Activated effector memory CD4-positive, alpha-beta T cell treated with Interleukin-2 at 50 U/mL for 16 hours (primary cell): ENCODE data around the gene MORF4L2.
"Not testable (repeated sequence)": the region's sequence is repeated elsewhere in the genome, so short reads cannot be mapped to it uniquely, and the experiment has no call there.

ENCODE experiments used
- DNase-seq: peaks from one replicate; pipeline ENCODE4 v3.0.0-alpha.2; 2020

Gene MORF4L2

DNA sequence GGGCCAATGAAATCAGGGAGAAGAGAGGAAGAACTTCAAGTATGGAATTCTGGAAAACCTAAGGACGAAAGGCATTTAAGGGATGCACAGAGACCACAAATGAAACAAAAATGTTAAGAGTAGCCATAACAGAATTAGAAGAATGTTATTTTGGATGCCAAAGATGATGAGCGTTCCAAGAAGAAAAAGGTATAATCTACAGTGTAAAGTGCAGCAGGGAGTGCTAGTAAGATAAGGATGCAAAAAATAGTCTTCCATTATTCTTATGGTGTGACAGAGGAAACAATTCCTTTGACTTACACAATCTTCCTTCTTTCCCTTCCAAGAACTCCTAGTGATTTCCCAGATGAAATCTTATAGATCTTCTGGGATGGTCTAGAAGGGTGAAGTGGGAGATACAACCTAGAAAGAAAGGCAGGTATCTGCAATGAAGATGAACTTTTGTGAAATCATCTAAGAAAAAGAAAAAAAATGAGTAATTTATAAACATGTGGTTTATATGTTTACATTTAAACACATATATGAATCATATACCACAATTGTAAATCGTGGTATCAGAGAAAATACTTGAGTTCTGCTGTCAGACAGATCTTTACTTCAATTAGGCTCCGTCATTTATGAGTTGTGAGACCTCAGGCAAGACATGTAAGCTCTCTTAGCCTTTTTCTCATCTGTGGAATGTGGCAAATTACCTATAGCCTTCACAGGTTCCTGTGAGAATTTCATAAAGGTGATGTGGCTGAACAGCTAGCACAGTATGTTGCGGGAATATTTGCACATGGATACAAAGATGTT lies 8.1 kb downstream of the MORF4L2 start:
- no peak for DNase-seq

DNA sequence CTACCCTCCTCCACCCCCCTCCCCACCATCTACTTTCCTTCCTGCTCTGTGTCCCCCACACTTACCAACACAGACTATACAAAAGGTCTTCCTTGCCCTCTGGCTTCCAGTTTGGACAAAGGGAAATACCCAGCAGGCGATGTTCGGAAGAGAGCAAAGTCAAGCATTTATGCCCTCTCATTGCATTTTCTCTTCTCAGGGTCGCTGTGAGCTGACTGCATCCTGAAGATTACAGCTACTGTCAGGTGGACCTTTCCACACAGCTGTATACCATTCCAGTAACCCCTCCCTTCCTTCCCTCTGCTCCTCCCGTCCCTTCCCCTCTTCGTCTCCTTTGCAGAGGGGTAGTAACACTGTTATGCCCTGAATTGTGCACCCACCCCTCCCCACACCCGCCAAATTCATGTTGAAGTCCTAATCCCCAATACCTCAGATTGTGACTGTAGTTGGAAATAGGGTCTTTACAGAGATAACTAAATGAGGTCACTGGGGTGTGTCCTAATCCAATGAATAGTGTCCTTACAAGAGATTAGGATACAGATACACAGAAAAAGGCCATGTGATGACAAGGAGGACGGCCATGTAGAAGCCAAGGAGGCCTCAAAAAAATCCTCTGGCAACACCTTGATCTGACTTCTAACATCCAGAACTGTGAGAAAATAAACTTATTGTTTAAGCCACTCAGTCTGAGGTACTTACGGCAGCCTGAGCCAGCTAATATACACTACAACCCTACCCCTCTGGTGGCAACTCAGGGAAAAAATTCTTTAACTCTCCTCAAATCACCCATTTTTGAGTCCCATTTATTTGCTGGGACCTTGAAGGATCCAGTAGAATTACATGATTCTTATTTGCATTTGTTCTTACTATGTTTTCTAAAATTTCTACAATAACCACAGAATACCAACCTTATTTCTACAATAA lies 11.7 kb downstream of the MORF4L2 start:
- DNase-seq = no peak

GRCh38 chrX:103669745-103670144 lies 16.8 kb downstream of the MORF4L2 start:
- no peak for DNase-seq

- no peak for DNase-seq
These were observed 20.0 kb downstream of the MORF4L2 start for GRCh38 chrX:103666202-103667107.

DNA sequence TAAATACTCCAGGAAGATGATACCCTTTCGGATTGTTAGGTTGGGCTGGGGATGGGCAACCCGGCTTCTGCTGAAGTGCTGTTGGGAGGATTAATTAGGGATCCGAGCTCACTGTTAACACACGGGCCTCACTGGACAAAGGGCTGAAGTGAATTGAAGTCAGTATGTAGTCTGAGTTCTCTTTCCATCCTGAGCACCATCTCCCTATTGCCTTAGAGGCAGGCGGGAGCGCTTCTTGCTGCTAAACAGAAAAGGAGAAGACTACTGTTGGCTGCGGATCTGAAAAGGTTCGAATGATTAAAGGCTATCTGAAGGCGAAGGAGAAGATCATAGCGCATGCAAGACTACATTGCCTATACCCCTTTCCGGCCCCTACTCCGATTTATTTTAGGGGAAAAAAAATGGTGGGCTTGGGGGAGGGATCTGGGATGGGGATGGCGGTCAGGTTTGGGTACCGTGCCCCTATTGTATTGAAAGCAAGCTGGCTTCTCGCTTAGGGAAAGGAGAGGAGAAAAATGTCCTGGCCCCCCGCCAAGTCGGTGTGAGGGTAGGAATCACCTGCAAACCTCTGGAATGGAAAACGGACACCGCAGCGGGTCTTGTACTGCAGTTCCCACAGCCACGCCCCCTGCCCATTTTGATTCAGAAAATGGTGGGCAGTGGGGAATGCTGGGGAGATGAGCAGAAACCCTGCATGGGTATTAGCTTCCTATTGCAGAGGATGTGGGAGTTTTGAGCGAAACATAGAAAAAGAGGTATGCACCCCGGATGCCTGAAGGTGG lies 22.3 kb downstream of the MORF4L2 start:
- no peak for DNase-seq

DNA sequence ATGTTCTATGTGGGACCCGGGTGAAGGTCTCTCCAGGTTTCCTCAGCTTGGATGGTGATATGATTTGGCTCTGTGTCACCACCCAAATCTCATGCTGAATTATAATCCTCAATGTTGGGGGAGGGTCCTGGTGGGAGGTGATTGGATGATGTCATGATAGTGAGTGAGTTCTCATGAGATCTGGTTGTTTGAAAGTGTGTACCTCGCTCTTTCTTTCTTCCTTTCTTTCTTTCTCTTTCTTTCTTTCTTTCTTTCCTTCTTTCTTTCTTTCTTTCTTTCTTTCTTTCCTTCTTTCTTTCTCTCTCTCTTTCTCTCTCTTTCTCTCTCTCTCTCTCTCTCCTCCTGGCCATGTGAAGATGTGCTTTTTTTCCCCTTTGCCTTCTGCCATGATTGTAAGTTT lies 27.0 kb downstream of the MORF4L2 start:
- not testable (repeated sequence) for DNase-seq

- DNase-seq = no peak
These were observed 27.6 kb downstream of the MORF4L2 start for GRCh38 chrX:103658681-103659433.

DNA sequence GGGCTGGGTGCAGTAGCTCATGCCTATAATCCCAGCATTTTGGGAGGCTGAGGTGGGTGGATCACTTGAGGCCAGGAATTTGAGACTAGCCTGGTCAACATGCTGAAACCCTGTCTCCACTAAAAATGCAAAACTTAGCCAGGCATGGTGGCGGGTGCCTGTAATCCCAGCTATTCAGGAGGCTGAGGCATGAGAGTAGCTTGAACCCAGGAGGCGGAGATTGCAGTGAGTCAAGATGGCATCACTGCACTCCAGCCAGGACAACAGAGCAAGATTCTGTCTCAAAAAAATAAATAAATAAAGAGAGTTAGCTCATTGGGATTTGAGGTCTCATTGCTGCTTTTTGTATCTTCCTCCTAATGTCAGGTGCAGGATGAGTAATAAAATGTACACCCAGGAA lies 29.4 kb downstream of the MORF4L2 start:
- not testable (repeated sequence) for DNase-seq

DNA sequence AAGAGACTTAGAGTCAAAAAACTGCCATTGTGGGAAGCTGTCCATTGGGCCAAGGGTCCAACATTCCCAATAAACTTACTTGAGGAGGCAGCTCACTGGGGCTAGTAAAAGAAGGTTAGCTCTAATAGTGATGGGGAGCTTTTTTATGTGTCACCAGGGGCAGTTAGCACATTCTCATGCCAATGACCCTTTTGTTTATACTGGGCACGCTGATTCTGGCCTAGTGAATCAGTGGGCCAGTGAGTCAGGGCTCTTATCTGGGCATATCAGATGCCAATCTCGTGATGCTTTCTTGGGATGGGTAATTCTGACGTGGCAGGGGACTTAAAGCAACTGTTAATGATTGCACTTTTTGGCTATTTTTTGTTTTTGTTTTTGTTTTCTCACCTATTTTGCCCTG lies 29.9 kb downstream of the MORF4L2 start:
- no peak for DNase-seq

- not testable (repeated sequence) for DNase-seq
These were observed 31.1 kb downstream of the MORF4L2 start for GRCh38 chrX:103655230-103656000.

DNA sequence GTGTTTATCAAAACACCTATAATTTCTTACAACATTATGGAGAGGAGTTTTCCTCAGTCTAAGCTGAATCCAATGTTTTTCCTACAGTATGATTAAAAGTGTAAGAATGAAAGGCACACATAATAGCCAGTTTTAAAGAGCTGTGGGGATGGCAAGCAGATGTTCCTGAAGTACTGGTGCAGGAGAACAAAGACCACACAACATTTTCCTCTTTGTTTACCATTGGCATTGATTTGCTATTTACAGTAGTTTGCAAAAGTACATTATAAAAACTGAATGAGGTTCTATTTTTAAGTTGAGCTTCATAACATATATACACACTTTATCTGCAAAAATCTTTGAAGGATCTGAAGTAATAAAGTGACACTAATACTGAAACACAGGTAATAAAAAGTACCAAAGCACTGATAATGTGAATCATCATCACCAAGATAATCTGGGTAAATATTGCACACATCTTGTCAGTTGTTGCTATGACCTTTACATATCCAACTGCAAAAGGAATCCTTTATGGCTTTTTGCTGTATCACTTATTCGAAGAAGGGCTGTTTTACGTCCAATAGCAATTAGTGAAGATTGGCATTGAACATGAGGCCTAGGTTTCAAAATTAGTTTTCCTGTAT lies 35.2 kb downstream of the MORF4L2 start:
- DNase-seq = no peak

DNA sequence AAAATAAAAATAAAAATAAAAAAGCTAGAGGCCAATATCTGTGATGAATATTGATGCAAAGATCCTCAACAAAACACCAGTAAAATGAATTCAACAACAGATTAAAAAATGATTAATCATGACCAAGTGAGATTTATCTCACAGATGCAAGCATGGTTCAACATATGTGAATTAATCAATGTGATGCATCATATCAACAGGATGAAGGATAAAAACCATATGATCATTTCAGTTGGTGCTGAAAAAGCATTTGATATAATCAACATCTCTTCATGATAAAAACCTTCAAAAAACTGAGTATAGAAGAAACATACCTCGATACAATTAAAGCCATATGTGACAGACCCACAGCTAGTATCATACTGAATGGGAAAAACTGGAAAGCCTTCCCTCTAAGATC lies 38.9 kb downstream of the MORF4L2 start:
- no peak for DNase-seq

GRCh38 chrX:103644125-103644524 lies 42.4 kb downstream of the MORF4L2 start:
- no peak for DNase-seq

- DNase-seq = no peak
These were observed 45.9 kb downstream of the MORF4L2 start for GRCh38 chrX:103640401-103641155.

DNA sequence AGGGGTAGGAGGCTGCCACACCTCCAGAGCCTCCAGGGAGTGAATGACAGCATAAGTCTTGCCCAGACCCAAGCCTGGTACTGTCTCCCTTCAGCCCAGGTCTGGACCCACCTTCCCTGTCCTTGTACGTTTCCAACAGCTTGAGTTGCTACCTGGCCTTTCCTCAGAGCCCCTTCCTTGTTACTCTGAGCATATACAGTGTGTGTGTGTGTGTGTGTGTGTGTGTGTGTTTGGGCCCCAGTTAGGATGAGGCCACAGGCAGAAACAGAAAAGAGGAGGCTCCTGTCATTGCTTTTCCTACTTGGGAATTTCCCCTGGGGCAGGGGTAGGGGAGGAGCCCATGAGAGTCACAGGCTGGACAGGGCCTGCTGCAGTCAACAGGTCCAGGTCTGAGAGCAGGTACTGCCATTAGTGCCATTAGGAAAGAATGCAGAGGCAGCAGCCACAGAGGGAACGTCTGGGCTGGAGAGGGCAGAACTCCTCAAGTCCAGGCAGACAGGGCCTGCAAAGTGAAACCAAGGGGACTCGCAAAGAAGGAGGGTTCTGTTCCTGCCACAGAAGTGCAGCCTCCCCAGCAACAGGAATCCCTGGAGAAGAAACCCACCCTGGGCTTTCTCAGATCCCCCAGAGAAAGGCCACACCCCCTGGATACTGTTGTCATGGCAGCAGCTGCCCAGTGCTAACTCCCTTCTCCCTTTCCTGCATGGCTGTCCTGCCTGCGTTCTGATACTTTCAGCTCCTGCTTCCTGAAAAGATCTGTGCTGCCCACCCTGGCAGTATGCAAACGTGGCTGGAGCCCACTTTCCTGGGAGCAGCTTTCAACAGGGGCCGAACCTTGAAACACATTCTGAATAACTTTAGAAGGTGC lies 47.8 kb downstream of the MORF4L2 start:
- DNase-seq = not testable (repeated sequence)

GRCh38 chrX:103637604-103638338 lies 48.7 kb downstream of the MORF4L2 start:
- DNase-seq = no peak

DNA sequence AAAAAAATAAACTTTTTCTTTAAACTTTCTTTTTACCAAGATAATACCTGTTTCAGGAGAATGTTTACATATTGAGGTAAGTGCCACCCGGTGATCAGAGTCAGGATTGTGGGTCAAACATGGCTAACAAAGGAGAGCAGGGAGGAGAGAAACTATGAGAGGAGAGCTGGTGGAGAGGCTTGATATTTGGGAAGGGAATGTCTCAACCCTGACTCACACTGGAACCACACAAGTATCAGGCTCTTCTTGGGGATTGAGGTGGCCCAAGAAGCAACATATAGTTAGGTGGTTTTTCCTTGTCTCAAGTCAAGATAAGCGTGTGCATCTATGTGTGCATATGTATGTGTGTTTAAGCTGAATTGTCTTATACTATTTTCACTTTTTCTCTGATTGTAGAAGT lies 51.1 kb downstream of the MORF4L2 start:
- no peak for DNase-seq
